HepG2 (cell line): ENCODE measurements around the gene HNRNPH3. TPM values are rescaled to one million over a fixed set of nuclear protein-coding genes. Genes with fewer than 3 reads are reported as not detected.

Source experiments
- ARHGAP35 ChIP-seq: sonication (generic); formaldehyde crosslinking; IDR thresholded peaks from 2 replicates; pipeline ENCODE4 v1.9.0; 2022; ENCODE audit warnings: mild to moderate bottlenecking, inconsistent platforms, moderate library complexity, missing genetic modification reagents, borderline replicate concordance
- ATF5 ChIP-seq: sonication (generic); formaldehyde crosslinking; IDR thresholded peaks from 2 replicates; pipeline ENCODE4 v1.4.0; 2020; ENCODE audit warnings: mild to moderate bottlenecking, low read depth, missing genetic modification reagents
- CEBPZ ChIP-seq: IDR thresholded peaks from 2 replicates; pipeline ENCODE4 v1.6.1; 2012; ENCODE audit warnings: low read length, improper control_type of control experiment
- ETV5 ChIP-seq: IDR thresholded peaks from 2 replicates; pipeline ENCODE4 v1.6.1; 2018; ENCODE audit warnings: missing biosample characterization, missing genetic modification reagents, inconsistent platforms, borderline replicate concordance
- GZF1 ChIP-seq: sonication (generic); formaldehyde crosslinking; IDR thresholded peaks from 2 replicates; pipeline ENCODE4 v1.5.1; 2020; ENCODE audit warnings: mild to moderate bottlenecking, missing genetic modification reagents
- HOXA5 ChIP-seq: sonication (generic); formaldehyde crosslinking; IDR thresholded peaks from 2 replicates; pipeline ENCODE4 v1.4.0; 2020; ENCODE audit warnings: missing genetic modification reagents
- ISL2 ChIP-seq: sonication (generic); formaldehyde crosslinking; IDR thresholded peaks from 2 replicates; pipeline ENCODE4 v1.5.0; 2020; ENCODE audit warnings: missing genetic modification reagents
- KLF15 ChIP-seq: sonication (generic); formaldehyde crosslinking; IDR thresholded peaks from 2 replicates; pipeline ENCODE4 v1.8.1; 2023; ENCODE audit warnings: borderline replicate concordance, mild to moderate bottlenecking, inconsistent platforms, missing genetic modification reagents, mixed read lengths
- MXD4 ChIP-seq: IDR thresholded peaks from 2 replicates; pipeline ENCODE4 v1.6.1; 2016; ENCODE audit warnings: mild to moderate bottlenecking, missing biosample characterization, missing genetic modification reagents
- RFX5 ChIP-seq: IDR thresholded peaks from 2 replicates; pipeline ENCODE4 v1.6.1; 2011; ENCODE audit warnings: low read depth, low read length, improper control_type of control experiment
- RFXANK ChIP-seq: IDR thresholded peaks from 2 replicates; pipeline ENCODE4 v1.6.1; 2016
- TCF12 ChIP-seq, 2 experiments: fragments of 450-650 bp in 1 of 2; sonication (generic) in 1 of 2; formaldehyde crosslinking in 1 of 2; IDR thresholded peaks; 2 replicates each; pipeline versions ENCODE4 v1.6.1 to v1.8.0; 2017 to 2022; ENCODE audit warnings: antibody characterized with exemption in 1 of 2, mild to moderate bottlenecking in 1 of 2, missing genetic modification reagents in 1 of 2, moderate library complexity in 1 of 2
- ZFP82 ChIP-seq: sonication (generic); formaldehyde crosslinking; IDR thresholded peaks from 2 replicates; pipeline ENCODE4 v1.5.1; 2020; ENCODE audit warnings: mild to moderate bottlenecking, missing genetic modification reagents, borderline replicate concordance
- ZNF160 ChIP-seq: sonication (generic); formaldehyde crosslinking; IDR thresholded peaks from 2 replicates; pipeline ENCODE4 v1.8.0; 2022; ENCODE audit warnings: mild to moderate bottlenecking, inconsistent platforms, missing genetic modification reagents
- ZNF672 ChIP-seq: sonication (generic); formaldehyde crosslinking; IDR thresholded peaks from 2 replicates; pipeline ENCODE4 v1.8.1; 2022; ENCODE audit warnings: missing genetic modification reagents
- ZNF724P ChIP-seq: sonication (generic); formaldehyde crosslinking; IDR thresholded peaks from 2 replicates; pipeline ENCODE4 v1.8.0; 2022; ENCODE audit warnings: missing genetic modification reagents, borderline replicate concordance
- ZNF737 ChIP-seq: sonication (generic); formaldehyde crosslinking; IDR thresholded peaks from 2 replicates; pipeline ENCODE4 v1.5.0; 2020; ENCODE audit warnings: missing genetic modification reagents, mild to moderate bottlenecking, borderline replicate concordance
- ZNF83 ChIP-seq: sonication (generic); formaldehyde crosslinking; IDR thresholded peaks from 2 replicates; pipeline ENCODE4 v1.4.0; 2020; ENCODE audit warnings: missing genetic modification reagents, mild to moderate bottlenecking, borderline replicate concordance
- polyA plus RNA-seq, 8 experiments: library from polyadenylated mRNA; depleted of rRNA in 3 of 8; stranded (reverse) in 7 of 8; unstranded in 1 of 8; fragments of >200 nt; fragmentation: Illumina TruSeq in 4 of 8; extraction: Trizol in 4 of 8; gene quantifications; 2 replicates each; pipeline versions ENCODE4 v1.2.1 to v1.2.3, GENCODE V29; 2011 to 2016; ENCODE audit warnings: low read depth in 4 of 8, missing spikeins in 1 of 8, mixed read lengths in 1 of 8; ENCODE audit not compliant: insufficient read depth in 1 of 8
- total RNA-seq, 5 experiments: library from RNA; depleted of rRNA; stranded (reverse); fragments of >200 nt; fragmentation: Illumina TruSeq; extraction: Trizol; gene quantifications; 2 replicates each; pipeline ENCODE4 v1.2.3, GENCODE V29; 2016; ENCODE audit warnings: low read depth in 1 of 5
- TF ChIP-seq, protein P1 (sequence below): sonication (generic); formaldehyde crosslinking; conservative IDR thresholded peaks from 2 replicates; pipeline ENCODE4 v1.8.0; 2022; ENCODE audit warnings: mild to moderate bottlenecking, moderate library complexity, missing genetic modification reagents
- TF ChIP-seq, protein P2 (sequence below): sonication (generic); formaldehyde crosslinking; IDR thresholded peaks from 2 replicates; pipeline ENCODE4 v1.5.1; 2020; ENCODE audit warnings: missing genetic modification reagents, mild to moderate bottlenecking, borderline replicate concordance

Gene HNRNPH3
- total and polyA plus RNA-seq, 2 of the 13 experiments (the other 11 are each of a cell fraction or from before 2014, with no cell fraction given): 46.0 to 47.7 TPM

DNA sequence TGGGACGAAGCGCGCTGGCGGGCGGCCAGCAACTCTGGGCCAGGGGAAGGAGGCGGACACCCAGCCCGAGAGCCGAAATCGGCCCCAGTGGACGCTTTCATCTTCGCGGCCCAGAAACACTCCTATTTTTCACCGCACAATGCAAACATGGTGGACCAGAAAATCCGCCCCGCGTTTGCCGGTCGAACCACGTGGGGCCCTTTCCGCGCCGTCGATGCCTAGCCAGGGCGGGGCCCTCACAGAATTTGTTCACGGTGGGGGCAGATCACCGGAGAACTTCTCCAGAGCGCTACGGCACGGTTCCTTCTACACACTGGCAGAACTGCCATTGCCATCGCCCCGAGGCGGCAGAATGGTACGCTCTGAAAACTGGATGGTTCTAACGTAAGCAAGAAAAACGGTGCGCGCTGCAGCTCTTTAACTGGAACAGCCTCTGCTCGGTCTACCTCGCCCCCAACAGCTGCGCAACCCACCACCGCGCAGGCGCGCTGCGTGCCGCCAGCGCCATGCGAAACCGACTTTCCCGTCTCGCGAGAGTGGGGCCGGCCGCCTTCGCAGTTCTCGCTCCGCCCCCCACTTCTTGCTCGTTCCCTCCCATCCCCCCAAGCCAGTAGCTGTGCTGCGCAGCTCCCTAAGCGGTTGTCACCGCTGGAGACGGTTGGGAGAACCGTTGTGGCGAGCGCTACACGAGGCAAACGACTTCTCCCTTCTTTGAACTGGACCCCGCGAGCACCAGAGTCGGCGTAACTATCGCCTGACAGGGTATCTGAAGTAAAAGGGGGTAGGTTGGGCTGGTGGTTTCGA is at the start of gene HNRNPH3 (continued):
- TF ChIP-seq, protein P1, sequence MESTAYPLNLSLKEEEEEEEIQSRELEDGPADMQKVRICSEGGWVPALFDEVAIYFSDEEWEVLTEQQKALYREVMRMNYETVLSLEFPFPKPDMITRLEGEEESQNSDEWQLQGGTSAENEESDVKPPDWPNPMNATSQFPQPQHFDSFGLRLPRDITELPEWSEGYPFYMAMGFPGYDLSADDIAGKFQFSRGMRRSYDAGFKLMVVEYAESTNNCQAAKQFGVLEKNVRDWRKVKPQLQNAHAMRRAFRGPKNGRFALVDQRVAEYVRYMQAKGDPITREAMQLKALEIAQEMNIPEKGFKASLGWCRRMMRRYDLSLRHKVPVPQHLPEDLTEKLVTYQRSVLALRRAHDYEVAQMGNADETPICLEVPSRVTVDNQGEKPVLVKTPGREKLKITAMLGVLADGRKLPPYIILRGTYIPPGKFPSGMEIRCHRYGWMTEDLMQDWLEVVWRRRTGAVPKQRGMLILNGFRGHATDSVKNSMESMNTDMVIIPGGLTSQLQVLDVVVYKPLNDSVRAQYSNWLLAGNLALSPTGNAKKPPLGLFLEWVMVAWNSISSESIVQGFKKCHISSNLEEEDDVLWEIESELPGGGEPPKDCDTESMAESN (CRISPR knock-in tag): peak; percentile 97; the same call in 1 of the 2 replicates
- TF ChIP-seq, protein P2, sequence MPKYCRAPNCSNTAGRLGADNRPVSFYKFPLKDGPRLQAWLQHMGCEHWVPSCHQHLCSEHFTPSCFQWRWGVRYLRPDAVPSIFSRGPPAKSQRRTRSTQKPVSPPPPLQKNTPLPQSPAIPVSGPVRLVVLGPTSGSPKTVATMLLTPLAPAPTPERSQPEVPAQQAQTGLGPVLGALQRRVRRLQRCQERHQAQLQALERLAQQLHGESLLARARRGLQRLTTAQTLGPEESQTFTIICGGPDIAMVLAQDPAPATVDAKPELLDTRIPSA: 0 out of 2 replicates have a peak, but pooled peaks have one; percentile 62
- TF ChIP-seq ZNF160 (CRISPR knock-in tag) (peak; percentile 49; the same call in 1 of the 2 replicates), ZNF724P (CRISPR knock-in tag) (peak; percentile 71; the same call in 1 of the 2 replicates), ZNF672 (CRISPR knock-in tag) (0 out of 2 replicates have a peak, but pooled peaks have one; percentile 19), ZFP82 (CRISPR knock-in tag) (peak; percentile 94), CEBPZ (no peak), ZNF83 (CRISPR knock-in tag) (no peak), GZF1 (no peak), ARHGAP35 (peak; percentile 86; the same call in 1 of the 2 replicates), ISL2 (CRISPR knock-in tag) (peak; percentile 59), ATF5 (CRISPR knock-in tag) (peak; percentile 82; the same call in 1 of the 2 replicates), ETV5 (CRISPR knock-in tag) (no peak; the same call in 1 of the 2 replicates), KLF15 (CRISPR knock-in tag) (peak; percentile 74), HOXA5 (CRISPR knock-in tag) (peak; percentile 90), MXD4 (peak; percentile 61; the same call in 1 of the 2 replicates), RFXANK (CRISPR knock-in tag) (0 out of 2 replicates have a peak, but pooled peaks have one; percentile 46), ZNF737 (CRISPR knock-in tag) (no peak), RFX5 (no peak; the same call in 1 of the 2 replicates), TCF12 (IDR thresholded peaks at IDR 0.05) (no peak), TCF12 (CRISPR knock-in tag; IDR thresholded peaks at IDR 0.05) (no peak)
